ENCODE measurements around the gene EGFR.

DNA sequence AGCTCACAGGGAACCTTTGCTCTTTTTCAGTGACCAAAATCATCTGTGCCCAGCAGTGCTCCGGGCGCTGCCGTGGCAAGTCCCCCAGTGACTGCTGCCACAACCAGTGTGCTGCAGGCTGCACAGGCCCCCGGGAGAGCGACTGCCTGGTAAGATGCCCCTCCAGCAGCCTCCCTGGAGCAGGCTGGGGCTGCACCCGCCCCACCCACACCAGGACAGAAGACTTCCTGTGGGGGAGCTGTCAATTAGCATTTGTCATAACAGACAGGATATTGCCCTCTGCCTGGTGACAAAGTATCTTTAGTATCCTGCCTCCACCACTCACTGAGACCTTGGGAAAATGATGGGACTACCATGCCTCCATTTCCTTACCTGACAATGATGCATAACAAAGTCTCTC is 133.7 kb downstream of the EGFR start:
- TF ChIP-seq POLR2A (IDR thresholded peaks at IDR 0.05) (no peak), POLR2AphosphoS5 (IDR thresholded peaks at IDR 0.05) (no peak), EP300 (IDR thresholded peaks at IDR 0.05) (no peak)
- TF ChIP-seq, protein P1, sequence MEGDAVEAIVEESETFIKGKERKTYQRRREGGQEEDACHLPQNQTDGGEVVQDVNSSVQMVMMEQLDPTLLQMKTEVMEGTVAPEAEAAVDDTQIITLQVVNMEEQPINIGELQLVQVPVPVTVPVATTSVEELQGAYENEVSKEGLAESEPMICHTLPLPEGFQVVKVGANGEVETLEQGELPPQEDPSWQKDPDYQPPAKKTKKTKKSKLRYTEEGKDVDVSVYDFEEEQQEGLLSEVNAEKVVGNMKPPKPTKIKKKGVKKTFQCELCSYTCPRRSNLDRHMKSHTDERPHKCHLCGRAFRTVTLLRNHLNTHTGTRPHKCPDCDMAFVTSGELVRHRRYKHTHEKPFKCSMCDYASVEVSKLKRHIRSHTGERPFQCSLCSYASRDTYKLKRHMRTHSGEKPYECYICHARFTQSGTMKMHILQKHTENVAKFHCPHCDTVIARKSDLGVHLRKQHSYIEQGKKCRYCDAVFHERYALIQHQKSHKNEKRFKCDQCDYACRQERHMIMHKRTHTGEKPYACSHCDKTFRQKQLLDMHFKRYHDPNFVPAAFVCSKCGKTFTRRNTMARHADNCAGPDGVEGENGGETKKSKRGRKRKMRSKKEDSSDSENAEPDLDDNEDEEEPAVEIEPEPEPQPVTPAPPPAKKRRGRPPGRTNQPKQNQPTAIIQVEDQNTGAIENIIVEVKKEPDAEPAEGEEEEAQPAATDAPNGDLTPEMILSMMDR (IDR thresholded peaks at IDR 0.05): no peak

All from sigmoid colon (tissue), 4 donors.